ENCODE results near the gene SYNPO2L. TPM values are rescaled to one million over a fixed set of nuclear protein-coding genes. Genes with fewer than 3 reads are reported as not detected.
A peak's percentile ranks its signal among the peaks of the same experiment; 100 is the strongest.
"Not testable (repeated sequence)": the region's sequence is repeated elsewhere in the genome, so short reads cannot be mapped to it uniquely, and the experiment has no call there.

SYNPO2L gene
- total RNA-seq, 1 donor = 0.10 TPM

DNA sequence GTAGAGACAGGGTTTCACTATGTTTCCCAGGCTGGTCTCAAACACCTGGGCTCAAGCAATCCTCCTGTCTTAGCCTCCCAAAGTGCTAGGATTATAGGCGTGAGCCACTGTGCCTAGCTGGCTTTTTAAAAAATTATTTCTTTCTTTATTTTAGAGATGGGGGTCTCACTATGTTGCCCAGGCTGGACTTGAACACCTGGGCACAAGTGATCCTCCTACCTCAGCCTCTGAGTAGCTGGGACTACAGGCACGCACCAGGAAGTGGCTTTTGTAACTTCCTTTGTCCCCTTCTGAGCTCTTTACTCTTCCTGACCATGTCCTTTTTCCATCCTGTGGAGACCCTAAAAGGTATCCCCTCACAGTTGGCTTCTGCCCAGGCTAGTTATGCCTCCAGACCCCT lies 12.5 kb downstream of the SYNPO2L start:
- H3K9me3 ChIP-seq (ENCODE audit: low read depth, low read length) = no peaks in the 10 kb centered on the region
- no peak overlapping the region for H3K4me3 ChIP-seq (ENCODE audit: low read length)
- no peaks in the 10 kb centered on the region for H3K27me3 ChIP-seq (ENCODE audit: insufficient read depth, low read length)
- H3K4me1 ChIP-seq (ENCODE audit: insufficient read depth, low read length) = peaks cover 13% of the 10 kb centered on the region

DNA sequence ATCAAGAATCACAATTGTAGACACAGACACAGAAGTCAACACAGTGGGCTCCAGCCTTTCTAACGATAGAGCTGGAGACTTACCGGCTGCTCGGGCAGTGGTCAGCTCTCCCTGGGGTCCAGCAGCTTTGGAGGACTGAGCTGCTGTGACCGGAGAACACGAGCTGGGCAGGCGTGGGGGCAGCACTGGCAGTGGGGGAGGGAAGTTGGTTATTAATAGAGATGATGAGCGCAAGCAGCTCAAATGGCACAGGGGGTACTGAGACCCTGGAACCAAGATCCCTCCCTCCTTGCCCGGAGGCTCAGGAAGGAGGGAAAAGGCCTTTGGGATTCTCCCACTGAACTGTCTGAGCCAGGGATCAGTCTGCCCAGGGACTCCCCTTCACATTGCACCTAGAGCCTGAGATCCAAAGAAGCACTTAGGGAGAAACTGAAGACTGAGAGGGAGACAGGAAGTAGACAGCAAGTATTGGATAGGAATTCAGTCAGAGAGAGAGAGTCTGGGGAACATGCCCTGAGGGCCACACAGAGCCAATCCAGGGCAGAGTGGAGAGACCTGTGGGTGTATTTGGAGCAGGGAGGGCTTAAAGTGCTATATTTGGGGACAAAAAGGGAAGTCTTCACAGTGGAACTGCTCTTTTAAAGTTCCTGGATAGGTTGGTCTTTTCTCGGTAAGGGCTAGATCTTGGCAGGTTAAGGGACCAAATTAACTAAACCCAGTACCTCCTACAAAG lies 14.3 kb downstream of the SYNPO2L start, which contains the start of gene MYOZ1:
Gene MYOZ1, minus strand, starts transcription at position 147 of the 733 bp plus-strand sequence. CDS start 1,457 bp downstream, outside the sequence.
- no peaks in the 10 kb centered on the region for H3K9me3 ChIP-seq (ENCODE audit: low read depth, low read length)
- H3K4me3 ChIP-seq (ENCODE audit: low read length) = no peak within 1 kb of the TSS
- H3K4me1 ChIP-seq (ENCODE audit: insufficient read depth, low read length) = peaks cover 4% of the 10 kb centered on the region
- no peaks in the 10 kb centered on the region for H3K27me3 ChIP-seq (ENCODE audit: insufficient read depth, low read length)

DNA sequence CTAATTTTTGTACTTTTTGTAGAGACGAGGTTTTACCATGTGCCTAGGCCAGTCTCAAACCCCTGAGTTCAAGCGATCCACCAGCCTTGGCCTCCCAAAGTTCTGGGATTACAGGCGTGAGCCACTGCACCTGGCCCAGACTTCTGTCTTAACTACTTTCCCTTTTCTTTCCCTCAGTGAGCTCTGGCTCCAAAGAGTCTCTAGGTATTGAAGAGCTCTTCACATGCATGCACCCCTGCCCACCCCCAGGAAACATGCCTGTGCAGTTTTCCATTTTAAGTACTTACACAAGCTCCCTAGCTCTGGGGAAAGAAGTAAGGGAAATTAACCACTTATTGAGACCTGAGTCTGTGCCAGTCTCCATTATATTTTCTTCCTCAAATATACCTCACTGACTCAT lies 16.5 kb downstream of the SYNPO2L start:
- no peaks in the 10 kb centered on the region for H3K9me3 ChIP-seq (ENCODE audit: low read depth, low read length)
- H3K27me3 ChIP-seq (ENCODE audit: insufficient read depth, low read length) = no peaks in the 10 kb centered on the region
- no peak overlapping the region for H3K4me3 ChIP-seq (ENCODE audit: low read length)
- H3K4me1 ChIP-seq (ENCODE audit: insufficient read depth, low read length) = peaks cover 4% of the 10 kb centered on the region

DNA sequence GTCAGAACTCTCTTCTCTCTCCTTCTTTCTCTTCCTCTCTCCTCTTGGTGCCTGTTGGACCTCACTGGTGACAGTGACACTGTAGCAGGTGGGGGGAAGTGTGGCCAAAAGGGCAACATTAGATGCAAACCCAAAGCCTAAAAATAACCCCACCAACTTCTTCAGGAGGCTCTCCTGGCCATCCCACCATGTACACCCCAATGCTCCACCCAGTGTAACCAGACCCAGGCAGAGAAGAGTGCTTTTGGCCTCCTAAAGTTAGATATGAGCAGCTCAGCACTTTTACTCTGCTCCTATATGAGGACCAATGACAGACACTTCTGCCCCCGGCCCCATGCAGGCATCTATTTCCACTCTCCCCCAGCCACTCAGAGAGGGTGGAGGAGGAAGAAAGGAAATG lies 20.0 kb downstream of the SYNPO2L start:
- no peaks in the 10 kb centered on the region for H3K9me3 ChIP-seq (ENCODE audit: low read depth, low read length)
- H3K4me3 ChIP-seq (ENCODE audit: low read length) = no peak overlapping the region
- H3K4me1 ChIP-seq (ENCODE audit: insufficient read depth, low read length) = no peaks in the 10 kb centered on the region
- H3K27me3 ChIP-seq (ENCODE audit: insufficient read depth, low read length) = no peaks in the 10 kb centered on the region

DNA sequence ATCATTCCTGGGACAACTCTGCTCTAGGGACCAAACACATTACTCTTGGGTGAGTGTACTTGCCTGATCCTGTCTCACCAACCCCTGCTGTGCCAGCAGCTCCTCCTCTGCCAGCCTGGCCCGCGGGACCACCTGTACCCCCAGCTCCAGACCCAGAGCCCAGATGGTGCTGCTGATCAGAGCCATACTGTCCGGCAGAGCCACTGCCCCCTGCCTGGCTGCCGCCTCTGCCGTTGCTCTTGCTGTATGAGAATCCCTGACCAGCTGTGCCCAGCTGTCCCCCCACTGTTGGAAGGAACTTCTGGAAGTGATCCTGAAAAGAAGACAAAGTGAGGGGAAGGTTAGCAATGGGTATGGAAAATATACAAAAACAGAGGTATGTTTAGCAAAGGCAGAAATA lies 21.4 kb downstream of the SYNPO2L start:
- no peaks in the 10 kb centered on the region for H3K9me3 ChIP-seq (ENCODE audit: low read depth, low read length)
- no peak overlapping the region for H3K4me3 ChIP-seq (ENCODE audit: low read length)
- H3K4me1 ChIP-seq (ENCODE audit: insufficient read depth, low read length) = no peaks in the 10 kb centered on the region
- H3K27me3 ChIP-seq (ENCODE audit: insufficient read depth, low read length) = no peaks in the 10 kb centered on the region

DNA sequence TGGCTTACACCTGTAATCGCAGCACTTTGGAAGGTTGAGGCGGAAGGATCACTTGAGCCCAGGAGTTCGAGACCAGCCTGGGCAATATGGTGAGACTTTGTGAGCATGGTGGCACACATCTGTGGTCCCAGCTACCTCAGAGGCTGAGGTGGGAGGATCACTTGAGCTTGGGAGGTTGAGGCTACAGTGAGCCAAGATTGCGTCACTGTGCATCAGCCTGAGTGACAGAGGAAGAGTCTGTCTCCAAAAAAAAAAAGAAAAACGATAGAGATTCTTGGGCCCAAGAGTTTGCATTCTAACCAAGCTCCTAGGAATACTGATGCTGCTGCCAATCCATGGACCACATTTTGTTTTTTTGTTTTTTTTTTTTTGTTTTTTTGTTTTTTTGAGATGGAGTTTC lies 26.7 kb downstream of the SYNPO2L start:
- H3K4me1 ChIP-seq (ENCODE audit: insufficient read depth, low read length) = peaks cover 17% of the 10 kb centered on the region
- H3K27me3 ChIP-seq (ENCODE audit: insufficient read depth, low read length) = no peaks in the 10 kb centered on the region
- H3K4me3 ChIP-seq (ENCODE audit: low read length) = no peak overlapping the region
- no peaks in the 10 kb centered on the region for H3K9me3 ChIP-seq (ENCODE audit: low read depth, low read length)

DNA sequence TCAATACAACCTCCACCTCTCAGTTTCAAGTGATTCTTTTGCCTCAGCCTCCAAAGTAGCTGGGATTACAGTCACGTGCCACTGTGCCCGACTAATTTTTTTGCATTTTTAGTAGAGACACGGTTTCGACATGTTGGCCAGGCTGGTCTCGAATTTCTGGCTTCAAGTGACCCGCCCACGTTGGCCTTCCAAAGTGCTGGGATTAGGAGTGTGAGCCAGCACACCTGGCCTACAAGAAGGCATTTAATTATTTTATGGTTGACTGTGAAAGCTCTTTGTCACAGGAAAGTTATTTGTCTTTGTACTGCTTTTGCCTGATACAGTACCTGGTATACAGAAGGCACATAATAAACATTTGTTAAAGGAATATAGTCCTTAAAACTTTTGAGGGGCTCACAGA lies 27.4 kb downstream of the SYNPO2L start:
- Histone ChIP-seq H3K9me3 (ENCODE audit: low read depth, low read length) (no peaks in the 10 kb centered on the region), H3K27me3 (ENCODE audit: insufficient read depth, low read length) (no peaks in the 10 kb centered on the region), H3K4me3 (ENCODE audit: low read length) (no peak overlapping the region), H3K4me1 (ENCODE audit: insufficient read depth, low read length) (peaks cover 17% of the 10 kb centered on the region)

DNA sequence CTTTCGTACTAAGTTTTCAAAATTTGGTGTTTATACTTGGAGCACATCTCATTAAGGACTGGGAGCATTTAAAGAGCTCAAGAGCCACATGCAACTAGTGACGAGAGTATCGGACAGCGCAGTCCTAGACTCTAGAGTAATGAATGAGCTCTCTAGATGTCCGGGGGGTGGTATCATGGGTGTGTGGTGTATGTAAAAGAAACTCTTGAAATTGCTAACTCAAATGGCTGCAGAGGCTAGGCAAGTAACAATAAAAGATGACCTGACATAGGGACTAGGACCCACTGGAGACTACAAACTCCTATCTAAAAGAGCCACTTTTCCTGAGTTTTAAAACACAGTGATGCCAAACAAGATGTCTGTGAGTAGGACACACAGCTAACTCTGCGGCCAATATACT lies 28.5 kb downstream of the SYNPO2L start:
- H3K4me3 ChIP-seq (ENCODE audit: low read length) = no peak overlapping the region
- no peaks in the 10 kb centered on the region for H3K27me3 ChIP-seq (ENCODE audit: insufficient read depth, low read length)
- H3K9me3 ChIP-seq (ENCODE audit: low read depth, low read length) = no peaks in the 10 kb centered on the region
- peaks cover 17% of the 10 kb centered on the region for H3K4me1 ChIP-seq (ENCODE audit: insufficient read depth, low read length)

DNA sequence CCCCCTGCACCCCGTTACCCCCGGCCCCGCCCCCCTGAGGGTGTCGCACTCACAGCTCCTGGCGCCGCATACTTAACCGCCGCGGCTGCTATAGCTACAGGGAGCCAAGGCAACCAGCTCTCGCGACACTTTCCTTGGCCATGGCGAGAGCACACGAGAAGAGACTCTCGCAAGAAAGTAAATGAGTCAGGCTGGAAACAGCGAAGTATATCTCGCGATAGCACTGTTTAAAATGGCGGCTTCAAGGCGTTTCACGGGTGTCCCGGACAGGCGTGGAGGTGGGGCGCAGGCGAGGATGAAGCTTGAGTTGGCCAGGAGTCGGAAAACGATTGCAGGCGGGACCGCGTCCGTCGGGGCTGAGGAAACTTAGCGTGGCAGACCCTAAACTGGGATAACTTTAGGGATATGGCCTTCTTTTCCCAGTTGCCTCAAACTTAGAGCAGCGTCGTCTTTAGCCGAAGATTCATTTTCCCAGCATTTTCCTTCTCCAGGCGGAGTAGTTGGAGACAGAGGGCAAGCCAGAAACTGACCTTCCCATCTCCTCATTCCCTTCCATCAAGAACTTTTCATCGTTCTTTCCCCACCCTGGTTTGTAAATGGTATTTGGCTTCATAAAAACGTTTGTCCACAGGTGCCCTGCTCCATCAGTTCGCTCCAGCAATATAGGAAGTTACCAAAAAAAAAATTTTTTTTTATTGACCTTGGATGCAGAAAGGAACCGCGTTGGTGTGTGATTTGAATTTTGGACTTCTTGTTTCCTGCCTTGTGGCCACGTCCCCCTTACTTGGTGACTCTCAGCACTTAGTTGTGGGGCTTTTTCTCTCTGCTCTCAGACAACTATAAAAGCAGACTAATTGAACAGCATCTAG lies 29.7 kb downstream of the SYNPO2L start:
- Histone ChIP-seq H3K27me3 (ENCODE audit: insufficient read depth, low read length) (no peaks in the 10 kb centered on the region), H3K9me3 (ENCODE audit: low read depth, low read length) (no peaks in the 10 kb centered on the region), H3K4me3 (ENCODE audit: low read length) (peak overlapping the region; percentile 88), H3K4me1 (ENCODE audit: insufficient read depth, low read length) (peaks cover 17% of the 10 kb centered on the region)

DNA sequence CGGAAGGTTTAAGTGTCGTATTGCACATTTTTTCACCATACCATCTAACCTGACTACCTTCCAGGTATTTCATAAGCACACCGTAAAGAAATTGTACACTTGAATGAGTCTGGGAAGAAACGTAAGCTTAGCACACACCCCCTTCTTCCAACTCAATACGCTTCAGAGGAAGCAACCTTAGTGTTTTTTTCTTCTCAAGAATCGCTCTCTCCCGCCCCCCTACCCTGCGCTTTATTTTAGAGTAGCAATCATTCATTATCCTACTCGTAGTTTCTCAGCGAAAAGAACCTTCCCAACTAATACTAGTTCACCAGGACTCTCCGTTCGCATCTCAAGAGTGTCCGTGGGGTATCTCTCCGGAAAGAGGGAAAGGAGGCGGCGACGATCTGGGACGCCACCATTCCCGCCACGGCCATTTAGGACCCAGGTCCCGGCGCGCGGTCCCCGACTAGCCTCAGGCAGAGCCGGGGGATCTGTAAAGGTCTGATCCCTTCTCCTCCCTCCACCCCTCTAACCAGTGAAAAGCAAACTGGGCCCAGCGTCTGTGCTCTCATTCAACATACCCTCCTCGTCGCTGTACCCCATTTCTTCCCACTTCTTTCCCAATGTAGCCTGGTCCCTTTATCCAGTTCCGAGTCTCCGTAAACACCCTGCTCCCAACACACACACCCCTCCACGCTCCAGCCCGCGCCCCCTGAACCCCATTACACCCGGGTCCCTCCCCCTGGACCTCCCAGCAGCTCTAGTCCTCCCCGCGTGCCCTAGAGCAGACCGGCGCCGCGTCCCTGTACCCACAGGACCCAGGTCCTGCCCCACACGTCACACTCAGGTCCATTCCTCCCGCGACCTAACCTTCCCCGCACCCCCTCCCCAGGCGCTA lies 30.6 kb downstream of the SYNPO2L start:
- peak overlapping the region; percentile 88 for H3K4me3 ChIP-seq (ENCODE audit: low read length)
- H3K27me3 ChIP-seq (ENCODE audit: insufficient read depth, low read length) = no peaks in the 10 kb centered on the region

DNA sequence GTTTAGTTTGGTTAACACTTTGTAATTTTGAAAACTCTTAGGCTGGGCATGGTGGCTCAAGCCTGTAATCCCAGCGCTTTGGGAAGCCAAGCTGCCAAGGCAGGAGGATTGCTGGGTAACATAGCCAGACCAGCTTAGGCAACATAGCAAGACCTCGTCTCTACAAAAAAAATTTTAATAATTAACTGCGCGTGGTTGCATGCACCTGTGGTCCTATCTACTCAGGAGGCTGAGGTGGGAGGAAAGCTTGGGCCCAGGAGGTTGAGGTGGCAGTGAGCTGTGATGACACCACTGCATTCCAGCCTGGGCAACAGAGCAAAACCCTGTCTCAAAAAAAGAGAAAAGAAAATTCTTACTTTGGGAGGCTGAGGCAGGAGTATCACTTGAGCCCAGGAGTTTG lies 32.8 kb downstream of the SYNPO2L start:
- no peaks in the 10 kb centered on the region for H3K9me3 ChIP-seq (ENCODE audit: low read depth, low read length)
- H3K4me1 ChIP-seq (ENCODE audit: insufficient read depth, low read length) = peaks cover 17% of the 10 kb centered on the region
- no peak overlapping the region for H3K4me3 ChIP-seq (ENCODE audit: low read length)
- no peaks in the 10 kb centered on the region for H3K27me3 ChIP-seq (ENCODE audit: insufficient read depth, low read length)

More for the DNA sequence above, 30.6 kb downstream of the SYNPO2L start:
- no peaks in the 10 kb centered on the region for H3K9me3 ChIP-seq (ENCODE audit: low read depth, low read length)
- H3K4me1 ChIP-seq (ENCODE audit: insufficient read depth, low read length) = peaks cover 17% of the 10 kb centered on the region

DNA sequence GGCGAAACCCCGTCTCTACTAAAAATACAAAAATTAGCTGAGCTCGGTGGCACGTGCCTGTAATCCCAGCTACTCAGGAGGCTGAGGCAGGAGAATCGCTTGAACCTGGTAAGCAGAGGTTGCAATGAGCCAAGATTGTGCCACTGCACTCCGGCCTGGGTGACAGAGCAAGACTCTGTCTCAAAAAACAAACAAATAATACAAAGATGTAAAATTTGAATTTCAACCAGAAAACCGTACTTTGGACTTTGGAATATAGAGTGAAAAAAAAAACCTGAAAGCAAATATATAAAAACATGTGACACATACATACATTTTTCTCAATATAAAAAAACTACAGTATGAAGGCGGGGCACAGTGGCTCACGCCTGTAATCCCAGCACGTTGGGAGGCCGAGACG lies 34.9 kb downstream of the SYNPO2L start:
- not testable (repeated sequence) for H3K4me1 ChIP-seq (ENCODE audit: insufficient read depth, low read length); H3K9me3 ChIP-seq (ENCODE audit: low read depth, low read length); H3K4me3 ChIP-seq (ENCODE audit: low read length); H3K27me3 ChIP-seq (ENCODE audit: insufficient read depth, low read length)

DNA sequence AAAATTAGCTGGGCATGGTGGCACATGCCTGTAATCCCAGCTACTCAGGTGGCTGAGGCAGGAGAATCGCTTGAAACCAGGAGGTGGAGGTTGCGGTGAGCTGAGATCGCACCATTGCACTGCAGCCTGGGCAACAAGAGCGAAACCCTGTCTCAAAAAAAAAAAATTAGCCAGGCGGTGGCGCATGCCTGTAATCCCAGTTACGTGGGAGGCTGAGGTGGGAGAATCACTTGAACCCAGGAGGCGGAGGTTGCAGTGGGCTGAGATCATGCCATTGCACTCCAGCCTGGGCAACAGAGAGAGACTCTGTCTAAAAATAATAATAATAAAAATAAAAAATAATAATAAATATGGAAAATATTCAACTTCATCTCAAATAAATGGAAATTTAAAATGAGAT lies 38.7 kb downstream of the SYNPO2L start:
- not testable (repeated sequence) for H3K27me3 ChIP-seq (ENCODE audit: insufficient read depth, low read length); H3K4me1 ChIP-seq (ENCODE audit: insufficient read depth, low read length); H3K4me3 ChIP-seq (ENCODE audit: low read length); H3K9me3 ChIP-seq (ENCODE audit: low read depth, low read length)

DNA sequence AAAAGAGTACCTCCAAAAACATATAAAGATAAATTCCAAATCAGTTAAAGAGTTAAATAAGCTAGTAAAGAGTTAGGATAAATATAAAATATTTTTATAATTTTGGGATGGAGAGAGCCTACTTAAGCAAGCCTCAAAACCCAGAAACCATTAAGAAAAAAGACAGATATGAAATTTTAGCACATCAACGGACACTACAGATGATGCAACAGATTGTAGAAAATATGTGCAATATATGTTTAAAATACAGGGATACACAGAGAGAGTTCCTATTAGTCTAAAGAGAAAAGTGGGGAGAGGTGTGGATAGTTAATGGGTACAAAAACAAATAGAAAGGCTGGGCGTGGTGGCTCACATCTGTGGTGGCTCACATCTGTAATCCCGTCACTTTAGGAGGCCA lies 41.1 kb downstream of the SYNPO2L start:
- H3K9me3 ChIP-seq (ENCODE audit: low read depth, low read length) = no peaks in the 10 kb centered on the region
- no peak overlapping the region for H3K4me3 ChIP-seq (ENCODE audit: low read length)
- H3K4me1 ChIP-seq (ENCODE audit: insufficient read depth, low read length) = no peaks in the 10 kb centered on the region
- no peaks in the 10 kb centered on the region for H3K27me3 ChIP-seq (ENCODE audit: insufficient read depth, low read length)

DNA sequence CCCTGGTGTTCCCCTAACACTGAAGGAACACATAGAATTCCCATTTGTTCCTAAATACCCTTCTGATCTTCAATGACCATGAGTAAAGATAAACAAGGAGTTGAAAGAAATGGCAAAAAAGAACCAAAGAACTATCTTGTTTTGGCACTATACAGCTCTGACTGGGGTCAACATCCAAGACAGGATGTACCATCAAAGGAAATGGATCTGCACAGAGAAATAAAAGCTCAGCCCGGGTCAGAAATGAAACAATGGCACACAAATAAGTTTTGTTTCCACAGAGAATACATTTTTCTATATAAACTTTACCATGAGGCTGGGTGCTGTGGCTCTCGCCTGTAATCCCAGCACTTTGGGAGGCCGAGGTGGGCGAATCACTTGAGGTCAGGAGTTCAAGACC lies 46.7 kb downstream of the SYNPO2L start:
- H3K4me3 ChIP-seq (ENCODE audit: low read length) = no peak overlapping the region
- no peaks in the 10 kb centered on the region for H3K4me1 ChIP-seq (ENCODE audit: insufficient read depth, low read length)
- no peaks in the 10 kb centered on the region for H3K9me3 ChIP-seq (ENCODE audit: low read depth, low read length)
- no peaks in the 10 kb centered on the region for H3K27me3 ChIP-seq (ENCODE audit: insufficient read depth, low read length)

All from mononuclear cell (primary cell).